Left lung (tissue), 10 donors: ENCODE measurements around the gene UBE2V1. TPM values are rescaled to one million over a fixed set of nuclear protein-coding genes. Genes with fewer than 3 reads are reported as not detected.

ENCODE experiments used
- ATAC-seq: fragments of 200-7000 bp; cut with Tn5 transposase; one replicate; pipeline ENCODE4 v1.9.1; 2020; ENCODE audit warnings: moderate library complexity
- DNase-seq, 4 donors: peaks; one replicate each; pipeline ENCODE4 v3.0.0-alpha.2; 2013 to 2020
- H3K27ac ChIP-seq, 2 donors: fragments of 200-600 bp; sonication (generic) in 1 of 2; one replicate each; pipeline versions ENCODE4 v1.5.0 to v1.8.0; 2020 to 2021
- H3K27me3 ChIP-seq, 2 donors: fragments of 200-600 bp; sonication (generic) in 1 of 2; one replicate each; pipeline versions ENCODE4 v1.5.0 to v1.8.0; 2020 to 2021
- H3K36me3 ChIP-seq, 2 donors: fragments of 200-600 bp; sonication (generic) in 1 of 2; one replicate each; pipeline versions ENCODE4 v1.5.0 to v1.8.0; 2020 to 2021
- H3K4me1 ChIP-seq, 2 donors: fragments of 200-600 bp; one replicate each; pipeline ENCODE4 v1.8.0; 2021
- H3K4me3 ChIP-seq, 2 donors: fragments of 200-600 bp; sonication (generic) in 1 of 2; one replicate each; pipeline versions ENCODE4 v1.5.0 to v1.8.0; 2020 to 2021; ENCODE audit warnings: mild to moderate bottlenecking in 1 of 2
- H3K9me3 ChIP-seq, 2 donors: fragments of 200-600 bp; sonication (generic) in 1 of 2; one replicate each; pipeline versions ENCODE4 v1.5.0 to v1.8.0; 2020 to 2021
- CTCF ChIP-seq, 2 donors: fragments of 200-600 bp; sonication (generic) in 1 of 2; IDR thresholded peaks; one replicate each; pipeline versions ENCODE4 v1.5.0 to v1.8.0; 2021; ENCODE audit warnings: antibody characterized with exemption in 2 of 2
- intact Hi-C, 2 donors: fragments of 100-400 bp; cut with DNase I; formaldehyde crosslinking; loops; one replicate each; pipeline versions ENCODE4 v1.11.2 to v1.14.2; 2022
- polyA plus RNA-seq, 6 donors: library from polyadenylated mRNA; unstranded; fragments of 120-200 nt; gene quantifications; one replicate each; pipeline ENCODE4 v1.2.1, GENCODE V29; 2013; ENCODE audit not compliant: insufficient read length in 6 of 6
- total RNA-seq, 2 donors: library from RNA; stranded (reverse); fragmentation: NEBNext Ultra II Directional; extraction: Animal tissue kit (Norgen Biotek cat#: 25700); gene quantifications; one replicate each; pipeline ENCODE4 v1.2.1, GENCODE V29; 2021
- donor health status: DM: no; HTN: yes; CAD: no.
- donor health status: DM: no; HTN: no; CAD: no.

Gene UBE2V1
- total and polyA plus RNA-seq, 8 donors, result 72.6 to 178 (median 152) TPM

GRCh38 chr20:50146732-50147662 lies 34.0 kb upstream of the UBE2V1 start:
- H3K36me3 ChIP-seq, result peaks cover 0 to 48% of the 10 kb centered on the region in 2 donors
- peak; percentile 13 for ATAC-seq
- no peaks in the 10 kb centered on the region for H3K27me3 ChIP-seq
- H3K27ac ChIP-seq, result peak overlapping the region; percentile 72 to 89
- H3K4me1 ChIP-seq, result peaks cover 28 to 100% of the 10 kb centered on the region in 2 donors
- peak in 3 of 4 donors; percentile 17 to 84 (median 64) for DNase-seq
- no peak for TF ChIP-seq CTCF (IDR thresholded peaks at IDR 0.05)
- intact Hi-C loops, result no loop called here
- no peaks in the 10 kb centered on the region for H3K9me3 ChIP-seq
- H3K4me3 ChIP-seq, result peak overlapping the region in 1 of 2 donors; percentile 4

- Histone ChIP-seq H3K4me3 (no peak overlapping the region), H3K36me3 (peaks cover 0 to 55% of the 10 kb centered on the region in 2 donors), H3K4me1 (peaks cover 20 to 100% of the 10 kb centered on the region in 2 donors), H3K9me3 (no peaks in the 10 kb centered on the region), H3K27me3 (no peaks in the 10 kb centered on the region), H3K27ac (peak overlapping the region; percentile 72 to 89)
- no peak for TF ChIP-seq CTCF (IDR thresholded peaks at IDR 0.05)
- intact Hi-C loops, result no loop called here
- ATAC-seq (no peak), DNase-seq (peak in 1 of 4 donors; percentile 4)
These were observed 33.3 kb upstream of the UBE2V1 start for GRCh38 chr20:50146214-50146613.

GRCh38 chr20:50145566-50145965 lies 32.6 kb upstream of the UBE2V1 start:
- H3K27ac ChIP-seq, result peak overlapping the region in 1 of 2 donors; percentile 89
- peaks cover 13 to 100% of the 10 kb centered on the region in 2 donors for H3K4me1 ChIP-seq
- no peaks in the 10 kb centered on the region for H3K9me3 ChIP-seq
- peaks cover 0 to 58% of the 10 kb centered on the region in 2 donors for H3K36me3 ChIP-seq
- no peak overlapping the region for H3K4me3 ChIP-seq
- TF ChIP-seq CTCF (IDR thresholded peaks at IDR 0.05), result no peak
- DNase-seq (no peak), ATAC-seq (no peak)
- no peaks in the 10 kb centered on the region for H3K27me3 ChIP-seq
- intact Hi-C loops, result no loop called here

GRCh38 chr20:50144362-50144761 lies 31.4 kb upstream of the UBE2V1 start:
- intact Hi-C loops, result no loop called here
- H3K9me3 ChIP-seq, result no peaks in the 10 kb centered on the region
- no peaks in the 10 kb centered on the region for H3K27me3 ChIP-seq
- H3K27ac ChIP-seq, result peak overlapping the region; percentile 44 to 55
- TF ChIP-seq CTCF (IDR thresholded peaks at IDR 0.05), result no peak
- no peak overlapping the region for H3K4me3 ChIP-seq
- peak; percentile 59 for ATAC-seq
- peaks cover 10 to 95% of the 10 kb centered on the region in 2 donors for H3K4me1 ChIP-seq
- H3K36me3 ChIP-seq, result peaks cover 0 to 56% of the 10 kb centered on the region in 2 donors
- DNase-seq, result peak in 1 of 4 donors; percentile 60

GRCh38 chr20:50142812-50143211 lies 29.9 kb upstream of the UBE2V1 start:
- H3K27me3 ChIP-seq, result no peaks in the 10 kb centered on the region
- ATAC-seq (no peak), DNase-seq (no peak)
- no peak overlapping the region for H3K4me3 ChIP-seq
- H3K36me3 ChIP-seq, result peaks cover 0 to 52% of the 10 kb centered on the region in 2 donors
- peak overlapping the region; percentile 16 to 58 for H3K27ac ChIP-seq
- no peak for TF ChIP-seq CTCF (IDR thresholded peaks at IDR 0.05)
- H3K4me1 ChIP-seq, result peaks cover 14 to 95% of the 10 kb centered on the region in 2 donors
- intact Hi-C loops, result no loop called here
- no peaks in the 10 kb centered on the region for H3K9me3 ChIP-seq
